Measurements from ENCODE around the gene SRY. TPM values are rescaled to one million over a fixed set of nuclear protein-coding genes. Genes with fewer than 3 reads are reported as not detected.

SRY gene

Small RNAs within 50 kb of the gene (small RNA-seq; reads per million reads assigned to genes)
- not detected for gene RNU6-1334P
- gene TOMM22P2, result not detected
